DOHH2 (cell line): ENCODE data around the gene VAC14.

Source experiments
- H3F3A ChIP-seq: fragments of 200-600 bp; sonication (generic), shearing (Covaris generic); 2 replicates; pipeline ENCODE4 v1.6.0; 2016; ENCODE audit warnings: antibody characterized with exemption, mild to moderate bottlenecking; ENCODE audit not compliant: control insufficient read depth, insufficient read depth
- H3K27ac ChIP-seq: fragments of 200-600 bp; sonication (generic); 2 replicates; pipeline ENCODE4 v1.5.1; 2014; ENCODE audit warnings: low read depth, mild to moderate bottlenecking, low read length, moderate library complexity
- H3K27me3 ChIP-seq: fragments of 200-600 bp; sonication (generic); 2 replicates; pipeline ENCODE4 v1.6.1; 2014; ENCODE audit warnings: mild to moderate bottlenecking, low read length, mixed read lengths; ENCODE audit not compliant: control insufficient read depth
- H3K36me3 ChIP-seq: fragments of 200-600 bp; sonication (generic); 2 replicates; pipeline ENCODE4 v1.6.1; 2014; ENCODE audit warnings: mild to moderate bottlenecking, low read length, moderate library complexity, mixed read lengths; ENCODE audit not compliant: control insufficient read depth
- H3K4me1 ChIP-seq: fragments of 200-600 bp; sonication (generic); 2 replicates; pipeline ENCODE4 v1.6.1; 2014; ENCODE audit warnings: mild to moderate bottlenecking, low read length, mixed read lengths; ENCODE audit not compliant: control insufficient read depth
- H3K4me2 ChIP-seq: fragments of 200-600 bp; sonication (generic); 2 replicates; pipeline ENCODE4 v1.6.0; 2014; ENCODE audit warnings: mild to moderate bottlenecking, low read length, moderate library complexity
- H3K4me3 ChIP-seq: fragments of 200-600 bp; sonication (generic); 2 replicates; pipeline ENCODE4 v1.5.1; 2014; ENCODE audit warnings: mild to moderate bottlenecking, low read length, mixed read lengths
- H3K79me2 ChIP-seq: fragments of 200-600 bp; sonication (generic); 2 replicates; pipeline ENCODE4 v1.6.1; 2014; ENCODE audit warnings: mild to moderate bottlenecking, low read length, mixed read lengths; ENCODE audit not compliant: control insufficient read depth
- H3K9me2 ChIP-seq: fragments of 200-600 bp; sonication (generic); replicated peaks from 2 replicates; pipeline ENCODE4 v1.6.1; 2014; ENCODE audit warnings: mild to moderate bottlenecking, low read length, mixed read lengths; ENCODE audit not compliant: control insufficient read depth
- H3K9me3 ChIP-seq: fragments of 200-600 bp; sonication (generic); 2 replicates; pipeline ENCODE4 v1.6.1; 2014; ENCODE audit warnings: antibody characterized with exemption, low read length, mixed read lengths; ENCODE audit not compliant: control insufficient read depth, insufficient read depth
- H4K20me1 ChIP-seq: fragments of 200-600 bp; sonication (generic); 2 replicates; pipeline ENCODE4 v1.6.0; 2014; ENCODE audit warnings: low read depth, mild to moderate bottlenecking, antibody characterized with exemption, low read length, moderate library complexity; ENCODE audit not compliant: control insufficient read depth, insufficient read depth
- CTCF ChIP-seq: fragments of 200-600 bp; sonication (generic); IDR thresholded peaks from one replicate; pipeline ENCODE4 v1.5.1; 2014; ENCODE audit warnings: antibody characterized with exemption, mild to moderate bottlenecking, low read depth, low read length; ENCODE audit not compliant: poor library complexity, severe bottlenecking
- EZH2phosphoT487 ChIP-seq: fragments of 200-600 bp; sonication (generic); IDR thresholded peaks from 2 replicates; pipeline ENCODE4 v1.6.1; 2017; ENCODE audit warnings: borderline replicate concordance, mild to moderate bottlenecking, antibody characterized with exemption, low read length, moderate library complexity, mixed read lengths

VAC14 gene

DNA sequence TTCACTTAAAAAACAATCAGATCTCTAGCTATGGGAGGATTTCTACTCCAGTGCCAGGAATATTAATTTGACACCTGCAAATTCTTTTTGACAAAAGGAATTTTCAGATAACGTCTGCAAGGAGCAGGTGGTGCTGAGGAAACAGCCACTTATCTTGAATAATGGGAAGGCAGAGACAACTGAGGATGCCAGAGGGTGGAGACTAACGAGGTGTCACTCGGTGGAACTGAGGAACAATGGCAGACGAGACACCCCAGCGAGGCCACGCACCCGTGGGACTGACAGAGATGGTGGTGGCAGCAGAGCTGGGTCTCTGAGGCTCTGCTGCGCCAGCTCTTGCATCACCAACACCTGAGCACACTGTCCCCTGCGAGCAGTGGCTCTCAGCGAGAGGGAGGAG, 42.2 kb downstream of the VAC14 start:
- H3K9me2 ChIP-seq: no peaks in the 10 kb centered on the region
- TF ChIP-seq CTCF (no peak), EZH2phosphoT487 (no peak)
- H4K20me1 ChIP-seq: no peaks in the 10 kb centered on the region
- H3K79me2 ChIP-seq: no peaks in the 10 kb centered on the region
- H3K36me3 ChIP-seq: no peaks in the 10 kb centered on the region; the same call in 1 of the 2 replicates
- no peaks in the 10 kb centered on the region for H3K9me3 ChIP-seq
- no peak overlapping the region for H3K4me3 ChIP-seq
- H3F3A ChIP-seq: no peaks in the 10 kb centered on the region
- H3K4me2 ChIP-seq: no peak overlapping the region
- no peaks in the 10 kb centered on the region for H3K4me1 ChIP-seq
- no peaks in the 10 kb centered on the region for H3K27me3 ChIP-seq
- H3K27ac ChIP-seq: no peak overlapping the region

GRCh38 chr16:70757183-70757582, 43.8 kb downstream of the VAC14 start:
- no peak overlapping the region for H3K4me3 ChIP-seq
- no peaks in the 10 kb centered on the region for H3K4me1 ChIP-seq
- no peaks in the 10 kb centered on the region for H3F3A ChIP-seq
- TF ChIP-seq CTCF (no peak), EZH2phosphoT487 (no peak)
- no peak overlapping the region for H3K4me2 ChIP-seq
- no peaks in the 10 kb centered on the region; the same call in 1 of the 2 replicates for H3K36me3 ChIP-seq
- H3K9me2 ChIP-seq: no peaks in the 10 kb centered on the region
- no peaks in the 10 kb centered on the region for H3K9me3 ChIP-seq
- H3K27ac ChIP-seq: no peak overlapping the region
- H3K79me2 ChIP-seq: no peaks in the 10 kb centered on the region
- H3K27me3 ChIP-seq: no peaks in the 10 kb centered on the region
- H4K20me1 ChIP-seq: no peaks in the 10 kb centered on the region

DNA sequence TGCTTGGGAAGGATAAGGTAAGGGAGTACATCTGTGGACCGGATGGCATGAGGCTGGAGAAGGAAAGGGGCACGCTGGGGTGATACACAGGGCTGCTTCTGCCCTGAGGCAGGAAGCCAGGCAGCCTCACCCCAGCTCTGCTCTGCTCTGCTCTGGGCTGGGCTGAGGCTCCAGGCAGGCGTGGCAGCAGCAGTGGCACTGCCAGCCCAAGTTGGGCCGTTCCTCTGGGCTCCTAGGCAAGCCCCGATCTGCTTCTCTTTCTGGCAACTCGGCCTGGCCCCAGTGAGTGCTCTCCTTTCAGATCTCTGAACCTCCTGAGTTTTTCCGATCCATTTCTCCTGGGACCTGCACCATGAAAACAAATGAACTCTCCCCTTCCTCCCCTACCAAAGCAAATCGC, 44.9 kb downstream of the VAC14 start:
- no peaks in the 10 kb centered on the region for H3K27me3 ChIP-seq
- no peak overlapping the region for H3K4me2 ChIP-seq
- no peaks in the 10 kb centered on the region for H3K9me2 ChIP-seq
- H3K9me3 ChIP-seq: no peaks in the 10 kb centered on the region
- no peaks in the 10 kb centered on the region for H3F3A ChIP-seq
- no peaks in the 10 kb centered on the region for H3K4me1 ChIP-seq
- H4K20me1 ChIP-seq: no peaks in the 10 kb centered on the region
- H3K79me2 ChIP-seq: no peaks in the 10 kb centered on the region
- H3K4me3 ChIP-seq: no peak overlapping the region
- no peaks in the 10 kb centered on the region; the same call in 1 of the 2 replicates for H3K36me3 ChIP-seq
- no peak overlapping the region for H3K27ac ChIP-seq
- TF ChIP-seq EZH2phosphoT487 (no peak), CTCF (no peak)
